GM12878 (cell line): ENCODE data around the gene COL27A1. TPM values are rescaled to one million over a fixed set of nuclear protein-coding genes. Genes with fewer than 3 reads are reported as not detected.

ENCODE experiments used
- ATAC-seq: fragments of 200-7000 bp; cut with Tn5 transposase; 3 replicates; pipeline ENCODE4 v1.9.1; 2020; ENCODE audit warnings: mild to moderate bottlenecking, moderate library complexity
- BruUV-seq: library from RNA; stranded (reverse); fragments of 400-500 nt; replicated peaks from 2 replicates; lab custom pipeline; 2021; lab: Mats Ljungman, UMichigan
- CTCF ChIA-PET: fragments of 300-600 bp; sonication (Branson Sonifier 250); formaldehyde crosslinking; extraction: SDS; loops from one replicate; lab custom pipeline; 2021; ENCODE audit warnings: inconsistent platforms; lab: Yijun Ruan, JAX
- POLR2A ChIA-PET: fragments of 350-600 bp; formaldehyde crosslinking; extraction: SDS; loops from one replicate; lab custom pipeline; 2021; ENCODE audit warnings: inconsistent platforms; lab: Charles Lee
- RAD21 ChIA-PET: fragments of 300-600 bp; sonication (Branson Sonifier 250); formaldehyde crosslinking; loops from one replicate; lab custom pipeline; 2023; ENCODE audit warnings: antibody characterized with exemption; ENCODE audit not compliant: unreplicated experiment; lab: Charles Lee
- SMC1A ChIA-PET: fragments of 300-600 bp; sonication (Branson Sonifier 250); formaldehyde crosslinking; loops from one replicate; lab custom pipeline; 2023; ENCODE audit not compliant: unreplicated experiment, uncharacterized antibody; lab: Charles Lee
- DNase-seq: peaks from one replicate; pipeline ENCODE4 v3.0.0-alpha.2; 2011; ENCODE audit warnings: low read depth, low spot score
- FAIRE-seq: peaks from 3 replicates; lab custom pipeline; 2011; peaks lifted over from hg19 to GRCh38; lab: Jason Lieb, UNC
- H2AFZ ChIP-seq: 2 replicates; pipeline ENCODE4 v1.6.0; 2011; ENCODE audit warnings: low read depth, low read length, control low read depth; ENCODE audit not compliant: control insufficient read depth
- H3K27ac ChIP-seq: 2 replicates; pipeline ENCODE4 v1.5.1; 2011; ENCODE audit warnings: control low read depth; ENCODE audit not compliant: control insufficient read depth, insufficient read depth
- H3K27me3 ChIP-seq, 2 experiments: replicated peaks in 1 of 2; 2 replicates each; pipeline versions ENCODE4 v1.6.0 to v1.6.1; 2011; ENCODE audit warnings: low read length in 1 of 2; ENCODE audit not compliant: control insufficient read depth in 2 of 2, insufficient read depth in 2 of 2
- H3K36me3 ChIP-seq, 2 experiments: 2 replicates each; pipeline ENCODE4 v1.5.1; 2011; ENCODE audit warnings: low read length in 1 of 2; ENCODE audit not compliant: control insufficient read depth in 2 of 2, insufficient read depth in 2 of 2
- H3K4me1 ChIP-seq: 2 replicates; pipeline ENCODE4 v1.6.1; 2011; ENCODE audit warnings: mild to moderate bottlenecking, low read length, moderate library complexity, mixed read lengths; ENCODE audit not compliant: control insufficient read depth, insufficient read depth
- H3K4me2 ChIP-seq: 2 replicates; pipeline ENCODE4 v1.6.0; 2011; ENCODE audit warnings: control low read depth; ENCODE audit not compliant: control insufficient read depth, insufficient read depth
- H3K4me3 ChIP-seq: fragments of 200-600 bp; sonication (generic); 2 replicates; pipeline ENCODE4 v1.5.1; 2016
- H3K79me2 ChIP-seq: 2 replicates; pipeline ENCODE4 v1.6.0; 2011; ENCODE audit warnings: low read length; ENCODE audit not compliant: control insufficient read depth, insufficient read depth
- H3K9ac ChIP-seq: 2 replicates; pipeline ENCODE4 v1.8.0; 2011; ENCODE audit warnings: low read length, control low read depth, mixed read lengths; ENCODE audit not compliant: control insufficient read depth, insufficient read depth
- H3K9me3 ChIP-seq: replicated peaks from 3 replicates; pipeline ENCODE4 v1.5.1; 2011; ENCODE audit warnings: mild to moderate bottlenecking, low read length; ENCODE audit not compliant: control insufficient read depth, insufficient read depth
- H4K20me1 ChIP-seq: 2 replicates; pipeline ENCODE4 v1.6.0; 2011; ENCODE audit not compliant: control insufficient read depth, insufficient read depth
- CBX5 ChIP-seq: sonication (generic); IDR thresholded peaks from 2 replicates; pipeline ENCODE4 v1.6.1; 2016; ENCODE audit warnings: low read depth, moderate library complexity, mild to moderate bottlenecking, inconsistent platforms
- CEBPB ChIP-seq, 2 experiments: fragments of 150-350 bp in 1 of 2; IDR thresholded peaks; 2 replicates each; pipeline ENCODE4 v1.6.1; 2012 to 2014; ENCODE audit warnings: low read depth in 2 of 2, low read length in 2 of 2, borderline replicate concordance in 1 of 2, inconsistent platforms in 1 of 2
- DPF2 ChIP-seq: fragments of 450-650 bp; IDR thresholded peaks from 2 replicates; pipeline ENCODE4 v1.6.1; 2017; ENCODE audit warnings: mild to moderate bottlenecking
- E2F4 ChIP-seq: IDR thresholded peaks from 2 replicates; pipeline ENCODE4 v1.6.1; 2012; ENCODE audit warnings: low read depth, low read length, improper control_type of control experiment
- MTA3 ChIP-seq: IDR thresholded peaks from 2 replicates; pipeline ENCODE4 v1.6.1; 2012; ENCODE audit warnings: low read length, inconsistent platforms, borderline replicate concordance
- NR2C1 ChIP-seq: fragments of 450-650 bp; IDR thresholded peaks from 2 replicates; pipeline ENCODE4 v1.6.1; 2017; ENCODE audit warnings: antibody characterized with exemption, mild to moderate bottlenecking, moderate library complexity
- RBBP5 ChIP-seq: fragments of 200-600 bp; sonication (generic); conservative IDR thresholded peaks from 2 replicates; pipeline ENCODE4 v1.6.1; 2016
- SREBF2 ChIP-seq: IDR thresholded peaks from 2 replicates; pipeline ENCODE4 v1.6.1; 2012; ENCODE audit warnings: mild to moderate bottlenecking, low read length
- YY1 ChIP-seq: IDR thresholded peaks from 2 replicates; pipeline ENCODE4 v1.6.1; 2011; ENCODE audit warnings: low read depth, mild to moderate bottlenecking, low read length
- ZBED1 ChIP-seq: IDR thresholded peaks from 2 replicates; pipeline ENCODE4 v1.6.1; 2016; ENCODE audit warnings: borderline replicate concordance
- WGBS: methylation state at CpG from one replicate; pipeline ENCODE4 v1.1.6; 2016; ENCODE audit warnings: low lambda C conversion rate; ENCODE audit not compliant: insufficient replicate concordance, insufficient coverage; ENCODE audit errors: missing lambda C conversion rate; 5-methylcytosine and 5-hydroxymethylcytosine counted together
- in situ Hi-C: fragments of 300-500 bp; cut with MboI; formaldehyde crosslinking; loops from 9 replicates; pipeline ENCODE4 v1.14.3; 2018; ENCODE audit warnings: mixed read lengths
- intact Hi-C: fragments of 100-400 bp; cut with micrococcal nuclease; formaldehyde crosslinking; loops from one replicate; pipeline ENCODE4 v1.14.2; 2022; ENCODE audit not compliant: unreplicated experiment
- polyA plus RNA-seq, 11 experiments: library from polyadenylated mRNA; depleted of rRNA in 4 of 11; unstranded in 6 of 11; stranded (reverse) in 5 of 11; fragments of >200 nt; fragmentation: Nextera tagmentation in 4 of 11; fragmentation: Illumina TruSeq in 1 of 11; extraction: Ambion mirVana in 4 of 11; extraction: Trizol in 1 of 11; gene quantifications; 1 replicate in 1 of 11; 2 replicates in 10 of 11; pipeline versions ENCODE4 v1.2.1 to v1.2.3, GENCODE V29; 2011 to 2016; ENCODE audit warnings: inconsistent platforms in 2 of 11, missing spikeins in 2 of 11, low read depth in 1 of 11
- total RNA-seq, 4 experiments: library from RNA; depleted of rRNA in 3 of 4; stranded (reverse); fragments of >200 nt in 3 of 4; fragmentation: Illumina TruSeq in 1 of 4; extraction: Trizol in 1 of 4; gene quantifications; 2 replicates each; pipeline versions ENCODE4 v1.2.1 to v1.2.3, GENCODE V29; 2013 to 2021
- TF ChIP-seq, protein P1 (sequence below): fragments of 450-650 bp; IDR thresholded peaks from 2 replicates; pipeline ENCODE4 v1.6.1; 2017; ENCODE audit warnings: borderline replicate concordance
- TF ChIP-seq, protein P2 (sequence below): fragments of 450-650 bp; IDR thresholded peaks from 2 replicates; pipeline ENCODE4 v1.6.1; 2016; ENCODE audit warnings: mild to moderate bottlenecking
- TF ChIP-seq, protein P3 (sequence below): fragments of 150-350 bp; IDR thresholded peaks from 2 replicates; pipeline ENCODE4 v1.6.1; 2014; ENCODE audit warnings: mild to moderate bottlenecking, low read depth, low read length

Gene COL27A1
- total and polyA plus RNA-seq, 10 of the 15 experiments (the other 5 are each of a cell fraction or from before 2014, with no cell fraction given), result 0.10 TPM; not detected in 9

DNA sequence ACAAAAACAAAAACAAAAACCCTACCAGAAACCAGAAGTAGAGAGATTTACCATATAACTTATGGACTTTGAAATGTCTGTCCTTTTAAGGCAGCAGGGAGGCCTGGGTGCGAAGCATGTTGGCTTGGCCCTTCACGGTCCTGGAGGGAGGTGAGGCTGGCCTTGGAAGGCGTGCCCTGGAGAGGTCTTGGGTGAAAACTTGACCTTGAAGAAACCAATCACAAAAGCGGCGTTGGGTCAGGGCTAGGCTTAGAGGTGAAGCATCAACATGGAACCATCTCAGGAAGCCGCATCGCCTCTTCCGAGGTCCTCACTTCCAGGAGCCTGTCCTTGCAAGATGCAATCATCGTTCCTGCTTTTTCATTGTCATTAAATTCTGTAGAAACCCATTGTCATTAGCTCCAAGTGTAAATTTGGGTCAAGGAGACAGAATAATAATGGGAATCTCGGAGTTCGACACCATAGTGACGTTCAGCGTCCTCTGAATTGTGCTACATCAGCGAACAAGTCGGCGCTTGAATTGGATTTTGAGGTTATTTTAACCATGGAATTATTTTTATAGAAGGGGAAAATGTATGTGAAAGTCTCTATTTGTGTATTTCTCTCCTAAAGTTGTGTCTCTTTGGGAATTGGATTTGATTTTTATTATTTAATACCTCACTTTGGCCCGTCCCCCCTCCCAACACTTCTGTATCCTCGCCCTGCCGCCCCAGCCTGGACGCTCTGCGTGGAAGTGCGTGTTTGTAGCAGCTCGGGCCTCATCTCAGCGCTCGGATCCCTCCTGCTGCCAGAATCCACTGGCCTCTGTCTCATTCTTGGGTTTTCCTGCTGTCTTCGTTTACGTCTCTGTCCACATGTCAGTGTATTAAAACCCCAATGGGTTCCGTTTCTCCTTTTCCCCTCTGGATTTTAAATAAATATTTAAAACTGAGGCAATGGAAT is 156.5 kb downstream of the COL27A1 start:
- ChIA-PET CTCF (interaction anchor here (0.6 kb wide), 1 partner anchor 21 kb away, joined by 3 read pairs; no protein-coding TSS in a partner anchor), POLR2A (no interaction called here), RAD21 (no interaction called here), SMC1A (interaction anchor here (0.7 kb wide), 1 partner anchor 229 kb away, joined by 3 read pairs; no protein-coding TSS in a partner anchor)
- H3K9ac ChIP-seq, result no peak overlapping the region
- no peak overlapping the region for H3K4me2 ChIP-seq
- DNase-seq (no peak), FAIRE-seq (no peak), ATAC-seq (no peak)
- H3K4me3 ChIP-seq, result no peak overlapping the region
- BruUV-seq, result no TSS peak
- no peaks in the 10 kb centered on the region for H3K9me3 ChIP-seq
- in situ Hi-C loops, result no loop called here
- intact Hi-C loops, result no loop called here
- H3K36me3 ChIP-seq, result no peaks in the 10 kb centered on the region
- H4K20me1 ChIP-seq, result no peaks in the 10 kb centered on the region
- H2AFZ ChIP-seq, result no peak overlapping the region
- H3K79me2 ChIP-seq, result no peaks in the 10 kb centered on the region
- no peaks in the 10 kb centered on the region for H3K4me1 ChIP-seq
- TF ChIP-seq, protein P1, sequence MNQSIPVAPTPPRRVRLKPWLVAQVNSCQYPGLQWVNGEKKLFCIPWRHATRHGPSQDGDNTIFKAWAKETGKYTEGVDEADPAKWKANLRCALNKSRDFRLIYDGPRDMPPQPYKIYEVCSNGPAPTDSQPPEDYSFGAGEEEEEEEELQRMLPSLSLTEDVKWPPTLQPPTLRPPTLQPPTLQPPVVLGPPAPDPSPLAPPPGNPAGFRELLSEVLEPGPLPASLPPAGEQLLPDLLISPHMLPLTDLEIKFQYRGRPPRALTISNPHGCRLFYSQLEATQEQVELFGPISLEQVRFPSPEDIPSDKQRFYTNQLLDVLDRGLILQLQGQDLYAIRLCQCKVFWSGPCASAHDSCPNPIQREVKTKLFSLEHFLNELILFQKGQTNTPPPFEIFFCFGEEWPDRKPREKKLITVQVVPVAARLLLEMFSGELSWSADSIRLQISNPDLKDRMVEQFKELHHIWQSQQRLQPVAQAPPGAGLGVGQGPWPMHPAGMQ, result no peak
- TF ChIP-seq DPF2 (no peak), CBX5 (no peak), CEBPB (IDR thresholded peaks at IDR 0.05; ENCODE audit: borderline replicate concordance in 1 of 2, low read depth in 2 of 2, low read length in 2 of 2) (no peak), MTA3 (no peak), RBBP5 (no peak), YY1 (no peak), ZBED1 (no peak), SREBF2 (no peak), NR2C1 (no peak), E2F4 (no peak)
- TF ChIP-seq, protein P2, sequence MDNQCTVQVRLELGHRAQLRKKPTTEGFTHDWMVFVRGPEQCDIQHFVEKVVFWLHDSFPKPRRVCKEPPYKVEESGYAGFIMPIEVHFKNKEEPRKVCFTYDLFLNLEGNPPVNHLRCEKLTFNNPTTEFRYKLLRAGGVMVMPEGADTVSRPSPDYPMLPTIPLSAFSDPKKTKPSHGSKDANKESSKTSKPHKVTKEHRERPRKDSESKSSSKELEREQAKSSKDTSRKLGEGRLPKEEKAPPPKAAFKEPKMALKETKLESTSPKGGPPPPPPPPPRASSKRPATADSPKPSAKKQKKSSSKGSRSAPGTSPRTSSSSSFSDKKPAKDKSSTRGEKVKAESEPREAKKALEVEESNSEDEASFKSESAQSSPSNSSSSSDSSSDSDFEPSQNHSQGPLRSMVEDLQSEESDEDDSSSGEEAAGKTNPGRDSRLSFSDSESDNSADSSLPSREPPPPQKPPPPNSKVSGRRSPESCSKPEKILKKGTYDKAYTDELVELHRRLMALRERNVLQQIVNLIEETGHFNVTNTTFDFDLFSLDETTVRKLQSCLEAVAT, result no peak
- TF ChIP-seq, protein P3, sequence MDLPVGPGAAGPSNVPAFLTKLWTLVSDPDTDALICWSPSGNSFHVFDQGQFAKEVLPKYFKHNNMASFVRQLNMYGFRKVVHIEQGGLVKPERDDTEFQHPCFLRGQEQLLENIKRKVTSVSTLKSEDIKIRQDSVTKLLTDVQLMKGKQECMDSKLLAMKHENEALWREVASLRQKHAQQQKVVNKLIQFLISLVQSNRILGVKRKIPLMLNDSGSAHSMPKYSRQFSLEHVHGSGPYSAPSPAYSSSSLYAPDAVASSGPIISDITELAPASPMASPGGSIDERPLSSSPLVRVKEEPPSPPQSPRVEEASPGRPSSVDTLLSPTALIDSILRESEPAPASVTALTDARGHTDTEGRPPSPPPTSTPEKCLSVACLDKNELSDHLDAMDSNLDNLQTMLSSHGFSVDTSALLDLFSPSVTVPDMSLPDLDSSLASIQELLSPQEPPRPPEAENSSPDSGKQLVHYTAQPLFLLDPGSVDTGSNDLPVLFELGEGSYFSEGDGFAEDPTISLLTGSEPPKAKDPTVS, result no peak
- no peak overlapping the region for H3K27ac ChIP-seq
- 58% methylated on average over 28 of the region's 28 CpGs for WGBS
- no peaks in the 10 kb centered on the region; a peak in 1 of 4 replicates for H3K27me3 ChIP-seq
